VCaP (cell line): ENCODE data around the gene TNFAIP8L3.
"Not testable (repeated sequence)": the region's sequence is repeated elsewhere in the genome, so short reads cannot be mapped to it uniquely, and the experiment has no call there.

Source experiments
- H3K27ac ChIP-seq: fragments of 450-650 bp; 2 replicates; pipeline ENCODE4 v1.5.1; 2017
- TF ChIP-seq, protein P1 (sequence below): fragments of 450-650 bp; conservative IDR thresholded peaks from 2 replicates; pipeline ENCODE4 v1.5.1; 2017; ENCODE audit warnings: mild to moderate bottlenecking, moderate library complexity

TNFAIP8L3 gene

DNA sequence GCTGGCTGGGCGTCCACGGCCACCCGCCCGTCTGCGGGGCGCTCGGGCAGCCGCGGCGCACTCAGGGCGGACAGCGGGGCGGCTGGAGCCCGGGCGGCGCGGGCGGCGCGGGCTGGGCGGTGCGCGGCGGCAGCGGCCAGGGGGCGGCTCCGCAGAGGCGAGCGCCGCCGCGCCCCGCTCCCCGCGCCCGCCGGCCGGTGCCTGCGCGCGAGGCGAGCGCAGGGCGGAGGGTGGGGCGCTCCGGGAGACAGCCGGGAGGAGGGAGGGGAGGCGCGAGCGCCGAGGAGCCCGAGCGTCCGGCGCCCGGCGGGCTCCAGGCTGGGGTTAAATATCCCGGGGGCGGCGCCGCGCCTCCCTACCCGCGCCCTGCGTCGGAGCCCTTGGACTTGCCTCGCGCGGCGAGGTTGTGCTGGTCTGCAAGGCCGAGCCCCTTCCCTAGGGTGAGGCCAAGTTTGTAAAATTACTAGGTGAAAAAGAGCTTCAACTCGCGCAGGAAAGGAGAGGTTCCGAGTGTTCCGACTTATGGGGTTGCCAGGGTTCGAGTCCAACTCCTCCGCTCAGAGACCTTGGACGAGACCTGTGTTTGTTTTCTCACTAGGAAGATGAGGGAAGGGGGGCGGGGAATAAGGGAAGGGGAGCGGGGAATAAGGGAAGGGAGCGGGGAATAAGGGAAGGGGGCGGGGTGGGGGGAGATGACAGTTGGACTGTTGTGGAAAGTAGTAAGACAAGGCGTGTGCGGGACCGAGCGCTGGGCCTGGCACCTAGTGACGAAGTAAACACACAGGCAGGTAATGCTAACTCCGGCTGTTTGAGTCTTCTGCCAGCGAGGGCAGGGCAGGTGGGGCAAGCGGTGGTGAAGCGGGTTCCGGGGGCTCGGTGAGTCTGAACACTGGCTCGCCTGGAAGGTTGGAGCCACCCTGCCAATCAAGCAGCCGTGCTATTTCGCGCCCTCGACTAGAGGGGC lies at the start of gene TNFAIP8L3:
TSS of gene TNFAIP8L3 (minus strand) at position 301 of the 964 bp plus-strand sequence. CDS start 311 bp downstream, outside the sequence.
- TF ChIP-seq, protein P1, sequence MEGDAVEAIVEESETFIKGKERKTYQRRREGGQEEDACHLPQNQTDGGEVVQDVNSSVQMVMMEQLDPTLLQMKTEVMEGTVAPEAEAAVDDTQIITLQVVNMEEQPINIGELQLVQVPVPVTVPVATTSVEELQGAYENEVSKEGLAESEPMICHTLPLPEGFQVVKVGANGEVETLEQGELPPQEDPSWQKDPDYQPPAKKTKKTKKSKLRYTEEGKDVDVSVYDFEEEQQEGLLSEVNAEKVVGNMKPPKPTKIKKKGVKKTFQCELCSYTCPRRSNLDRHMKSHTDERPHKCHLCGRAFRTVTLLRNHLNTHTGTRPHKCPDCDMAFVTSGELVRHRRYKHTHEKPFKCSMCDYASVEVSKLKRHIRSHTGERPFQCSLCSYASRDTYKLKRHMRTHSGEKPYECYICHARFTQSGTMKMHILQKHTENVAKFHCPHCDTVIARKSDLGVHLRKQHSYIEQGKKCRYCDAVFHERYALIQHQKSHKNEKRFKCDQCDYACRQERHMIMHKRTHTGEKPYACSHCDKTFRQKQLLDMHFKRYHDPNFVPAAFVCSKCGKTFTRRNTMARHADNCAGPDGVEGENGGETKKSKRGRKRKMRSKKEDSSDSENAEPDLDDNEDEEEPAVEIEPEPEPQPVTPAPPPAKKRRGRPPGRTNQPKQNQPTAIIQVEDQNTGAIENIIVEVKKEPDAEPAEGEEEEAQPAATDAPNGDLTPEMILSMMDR: no peak
- no peak within 1 kb of the TSS for H3K27ac ChIP-seq

DNA sequence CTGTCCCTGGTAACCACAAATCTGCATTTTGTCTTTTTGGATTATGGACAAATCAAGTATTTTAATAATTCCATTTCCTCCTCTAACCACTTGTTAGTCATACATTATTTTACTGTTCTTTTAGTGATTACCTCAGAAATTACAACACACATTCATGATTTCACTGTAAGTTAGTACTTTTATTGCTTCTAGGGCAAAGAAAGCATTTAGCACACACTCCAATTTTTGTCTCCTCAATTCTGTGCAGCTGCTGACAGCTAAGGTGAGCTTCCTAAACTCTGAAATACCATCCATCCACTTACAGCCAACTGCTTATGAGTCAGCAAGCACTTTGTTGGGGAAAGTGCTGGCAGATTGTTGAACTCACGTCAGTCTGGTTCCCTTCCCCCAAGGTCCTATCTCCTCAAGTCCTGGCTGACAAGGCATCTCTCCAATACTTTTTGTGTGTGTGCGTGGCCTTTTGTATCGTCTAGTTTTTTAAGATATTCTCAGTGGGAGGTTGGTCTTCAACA lies 49.4 kb upstream of the TNFAIP8L3 start:
- no peak overlapping the region for H3K27ac ChIP-seq
- TF ChIP-seq, protein P1: no peak

GRCh38 chr15:51140347-51140746 lies 45.6 kb upstream of the TNFAIP8L3 start:
- H3K27ac ChIP-seq: not testable (repeated sequence)

DNA sequence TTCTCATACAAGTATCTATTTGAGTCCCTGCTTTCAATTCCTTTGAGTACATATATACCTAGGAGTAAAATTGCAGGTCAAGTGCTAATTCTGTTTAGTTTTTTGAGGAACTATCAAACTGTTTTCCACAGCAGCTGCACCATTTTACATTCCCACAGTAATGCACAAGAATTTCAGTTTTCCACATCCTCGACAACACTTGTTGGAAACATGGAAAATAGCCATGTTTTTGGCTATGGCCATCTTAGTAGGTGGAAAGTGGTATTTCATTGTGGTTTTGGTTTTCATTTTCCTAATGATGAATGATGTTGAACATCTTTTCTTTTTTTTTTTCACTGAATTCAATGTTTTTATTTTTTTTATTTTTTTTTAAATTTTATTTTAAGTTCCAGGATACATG lies 44.4 kb upstream of the TNFAIP8L3 start:
- TF ChIP-seq, protein P1: no peak
- no peak overlapping the region for H3K27ac ChIP-seq

- H3K27ac ChIP-seq: no peak overlapping the region
- TF ChIP-seq, protein P1: no peak
Observed at GRCh38 chr15:51137880-51138430, 43.2 kb upstream of the TNFAIP8L3 start.

GRCh38 chr15:51137024-51137423 lies 42.3 kb upstream of the TNFAIP8L3 start:
- TF ChIP-seq, protein P1: no peak
- no peak overlapping the region for H3K27ac ChIP-seq

DNA sequence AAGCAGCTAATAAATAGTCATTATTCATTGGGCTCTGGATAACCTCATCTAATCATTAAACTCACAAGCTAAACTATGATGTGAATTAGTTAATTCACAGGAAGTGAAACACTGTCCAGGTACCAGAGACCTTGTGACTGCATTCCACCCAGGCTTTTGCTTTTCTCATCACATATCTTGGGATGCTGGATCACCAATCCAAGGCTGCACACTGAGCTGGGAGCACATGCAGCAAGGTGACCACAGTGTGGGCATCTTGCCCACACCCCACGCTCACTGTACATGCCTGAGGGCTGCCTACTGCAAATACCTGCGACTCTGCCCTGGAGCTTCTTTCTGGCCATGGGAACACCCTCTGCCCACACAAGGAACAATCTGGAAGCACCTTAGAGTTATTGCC lies 40.6 kb upstream of the TNFAIP8L3 start:
- TF ChIP-seq, protein P1: no peak
- no peak overlapping the region for H3K27ac ChIP-seq
